ENCODE results near the gene KIF18B.

DNA sequence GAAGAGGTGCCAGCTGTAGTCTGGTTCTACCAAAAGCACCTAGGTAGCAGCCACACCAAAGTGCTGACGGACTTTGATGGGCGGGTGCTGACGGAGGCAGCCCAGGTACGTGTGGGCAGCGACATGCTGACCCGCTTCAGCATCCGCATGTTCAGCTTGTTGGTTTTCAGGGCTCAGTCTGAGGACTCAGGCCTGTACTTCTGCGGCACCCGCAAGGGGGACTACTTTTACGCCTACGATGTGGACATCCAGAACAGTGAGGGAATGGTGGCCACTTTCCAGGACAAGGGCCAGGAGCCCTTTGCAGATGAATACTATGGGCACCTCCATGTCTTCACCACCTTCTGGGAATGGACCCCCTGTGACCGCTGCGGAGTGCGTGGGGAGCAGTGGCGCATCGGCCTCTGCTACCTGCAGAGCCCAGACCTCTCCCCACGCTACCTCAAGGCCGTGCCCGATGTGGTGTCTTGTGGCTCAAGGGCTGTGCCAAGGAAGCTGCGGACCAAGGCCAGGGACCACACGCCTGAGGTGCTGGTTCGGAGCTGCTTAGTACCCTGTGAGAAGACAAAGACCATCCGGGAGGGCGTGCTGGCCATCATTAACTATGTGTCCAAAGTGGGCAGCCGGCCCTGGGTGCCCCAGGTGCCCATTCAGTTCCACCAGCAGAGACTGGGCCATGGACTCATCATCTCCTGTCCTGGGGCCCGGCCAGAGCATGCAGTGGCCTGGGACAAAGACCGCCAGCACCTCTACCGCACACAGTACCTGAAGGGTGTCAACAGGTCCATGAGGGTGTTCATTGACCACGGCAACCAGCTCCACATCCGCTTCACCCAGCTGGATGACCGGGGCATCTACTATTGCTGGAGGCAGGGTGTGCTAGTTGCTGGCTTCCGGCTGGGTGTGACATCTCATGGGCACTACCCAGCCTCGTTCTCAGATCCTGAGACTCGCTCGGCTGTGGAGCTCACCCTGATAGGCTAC, 43.3 kb downstream of the KIF18B start:
- TF ChIP-seq CTCF (conservative IDR thresholded peaks at IDR 0.05; ENCODE audit: low read depth, low read length), result no peak
- TF ChIP-seq EZH2 (IDR thresholded peaks at IDR 0.05; ENCODE audit: borderline replicate concordance, low read depth, low read length, poor library complexity, severe bottlenecking), result no peak

Data from A673 (cell line).